ENCODE results near the gene RNF150.

RNF150 gene

DNA sequence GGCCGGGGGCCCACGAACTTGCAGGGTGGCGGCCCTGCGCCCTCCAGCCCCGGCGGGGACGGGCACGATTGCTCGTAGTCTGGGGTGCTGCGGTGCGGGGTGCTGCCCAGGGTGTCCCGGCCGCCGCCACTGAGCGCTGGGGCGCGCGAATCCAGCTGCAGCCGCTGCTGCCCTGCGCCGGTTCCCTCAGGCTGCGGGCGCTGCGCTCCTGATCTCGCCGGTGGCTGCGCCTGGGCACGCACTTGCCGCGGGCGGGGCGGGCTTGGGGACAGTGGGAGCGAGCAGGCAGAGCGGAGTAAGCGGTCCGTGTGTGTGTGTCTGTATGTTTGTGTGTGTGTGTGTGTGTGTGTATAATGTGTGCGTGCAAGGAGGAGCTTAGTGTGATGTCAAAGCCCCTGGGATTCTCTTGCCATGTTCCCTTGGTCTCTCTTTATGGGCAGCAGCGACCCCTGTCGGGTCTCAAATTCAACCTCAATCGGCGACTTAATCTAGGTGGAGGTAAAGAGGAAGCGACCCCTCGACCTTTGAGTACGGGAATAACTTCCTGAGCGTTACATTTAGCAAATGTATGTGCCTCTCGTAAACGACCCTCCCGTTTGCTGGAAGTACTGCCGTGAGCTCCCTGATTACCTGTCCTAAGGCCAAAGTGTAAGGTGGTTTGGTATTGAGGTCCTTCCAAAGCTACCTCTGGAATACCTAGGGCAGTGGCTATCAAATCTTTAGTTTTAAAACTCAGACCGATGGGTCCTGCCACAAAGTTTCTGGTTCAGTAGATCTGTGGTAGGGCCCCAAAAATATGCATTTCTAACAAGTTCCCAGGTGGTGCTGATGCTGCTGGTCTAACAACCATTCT lies at the start of gene RNF150:
TSS of gene RNF150 (minus strand) at position 324 of the 853 bp plus-strand sequence.
- DNase-seq (ENCODE audit: low read depth), result peak; percentile 89
- H3K4me3 ChIP-seq (ENCODE audit: low read length), result peak within 1 kb of the TSS; percentile 81
- TF ChIP-seq, protein P1, sequence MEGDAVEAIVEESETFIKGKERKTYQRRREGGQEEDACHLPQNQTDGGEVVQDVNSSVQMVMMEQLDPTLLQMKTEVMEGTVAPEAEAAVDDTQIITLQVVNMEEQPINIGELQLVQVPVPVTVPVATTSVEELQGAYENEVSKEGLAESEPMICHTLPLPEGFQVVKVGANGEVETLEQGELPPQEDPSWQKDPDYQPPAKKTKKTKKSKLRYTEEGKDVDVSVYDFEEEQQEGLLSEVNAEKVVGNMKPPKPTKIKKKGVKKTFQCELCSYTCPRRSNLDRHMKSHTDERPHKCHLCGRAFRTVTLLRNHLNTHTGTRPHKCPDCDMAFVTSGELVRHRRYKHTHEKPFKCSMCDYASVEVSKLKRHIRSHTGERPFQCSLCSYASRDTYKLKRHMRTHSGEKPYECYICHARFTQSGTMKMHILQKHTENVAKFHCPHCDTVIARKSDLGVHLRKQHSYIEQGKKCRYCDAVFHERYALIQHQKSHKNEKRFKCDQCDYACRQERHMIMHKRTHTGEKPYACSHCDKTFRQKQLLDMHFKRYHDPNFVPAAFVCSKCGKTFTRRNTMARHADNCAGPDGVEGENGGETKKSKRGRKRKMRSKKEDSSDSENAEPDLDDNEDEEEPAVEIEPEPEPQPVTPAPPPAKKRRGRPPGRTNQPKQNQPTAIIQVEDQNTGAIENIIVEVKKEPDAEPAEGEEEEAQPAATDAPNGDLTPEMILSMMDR (conservative IDR thresholded peaks at IDR 0.05; ENCODE audit: low read length), result peak; percentile 87

DNA sequence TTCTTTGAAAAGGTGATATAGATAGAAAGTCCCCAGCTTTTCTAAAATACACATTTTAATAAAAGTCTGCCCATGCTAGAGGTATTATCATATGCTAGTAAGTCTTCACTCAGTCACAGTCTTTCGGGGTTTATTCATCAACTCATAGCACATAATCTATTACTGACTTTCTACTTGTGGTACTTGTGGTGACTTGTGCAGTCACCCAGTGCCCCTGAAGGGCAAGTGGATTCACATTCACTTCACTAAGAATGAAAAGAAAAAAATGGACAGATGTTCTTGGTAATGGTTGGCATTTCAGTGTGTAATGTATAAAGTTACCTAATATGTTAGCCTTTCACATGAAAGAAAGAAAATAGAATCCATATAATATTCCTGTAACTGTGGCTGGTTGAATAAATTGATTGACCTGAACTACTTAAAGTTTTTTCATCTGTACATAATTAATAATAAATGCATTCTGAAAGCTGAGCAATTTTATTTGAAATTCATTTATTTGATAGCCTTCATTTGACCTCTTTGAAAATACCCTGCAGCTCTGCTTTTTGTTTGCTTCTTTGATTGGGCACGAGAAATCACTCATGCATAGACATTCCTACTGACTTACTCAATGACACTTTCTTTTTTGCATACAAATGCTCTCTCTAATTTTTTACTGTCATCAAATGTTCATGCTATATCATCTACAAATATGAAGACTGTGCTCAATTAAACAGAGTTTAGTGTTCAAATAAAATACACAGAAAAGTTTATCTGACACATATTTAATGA lies 47.9 kb upstream of the RNF150 start:
- DNase-seq (ENCODE audit: low read depth), result no peak
- TF ChIP-seq, protein P1 (conservative IDR thresholded peaks at IDR 0.05; ENCODE audit: low read length), result no peak
- no peak overlapping the region for H3K4me3 ChIP-seq (ENCODE audit: low read length)

DNA sequence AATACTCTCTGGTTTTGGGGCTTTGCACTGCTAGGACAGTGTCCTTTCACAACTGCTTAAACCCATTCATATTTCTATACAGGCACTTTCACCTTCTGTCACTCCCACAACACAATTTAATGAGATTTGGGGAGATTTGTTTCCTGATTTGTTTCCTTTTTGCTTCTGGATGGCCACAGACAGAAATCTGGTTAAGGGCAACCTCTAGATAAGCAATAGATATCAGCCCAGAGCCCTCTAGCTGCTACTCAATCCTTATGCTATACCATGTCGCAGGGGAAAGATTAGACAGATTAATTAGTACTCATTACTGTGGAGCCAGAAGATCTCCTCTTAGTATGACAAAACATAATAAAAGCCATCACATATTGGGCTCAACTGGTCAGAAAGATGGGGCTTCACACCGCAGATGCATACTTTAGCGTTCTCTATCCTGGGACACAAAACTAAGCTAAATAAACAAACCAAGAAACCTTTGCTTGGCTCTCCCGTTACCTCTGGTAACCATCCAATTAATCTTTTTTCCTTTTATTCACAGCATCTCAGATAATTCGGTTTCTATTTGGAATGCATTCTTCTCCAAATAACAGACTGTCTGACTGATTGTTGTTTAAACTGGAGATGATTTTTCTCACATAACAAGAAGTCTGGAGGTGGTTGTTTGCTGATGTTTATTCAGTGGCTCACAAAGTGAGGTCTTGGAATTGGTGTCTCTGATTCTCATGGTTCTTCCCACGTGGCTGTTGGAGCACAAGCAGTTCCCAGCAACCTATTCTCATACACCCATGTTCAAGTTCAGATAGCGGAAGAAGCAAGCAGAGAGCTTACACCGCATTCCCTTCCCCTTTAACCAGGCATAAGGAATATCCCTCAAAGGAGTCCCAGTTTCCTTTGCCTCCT lies 46.5 kb upstream of the RNF150 start:
- TF ChIP-seq, protein P1 (conservative IDR thresholded peaks at IDR 0.05; ENCODE audit: low read length), result no peak
- DNase-seq (ENCODE audit: low read depth), result no peak

DNA sequence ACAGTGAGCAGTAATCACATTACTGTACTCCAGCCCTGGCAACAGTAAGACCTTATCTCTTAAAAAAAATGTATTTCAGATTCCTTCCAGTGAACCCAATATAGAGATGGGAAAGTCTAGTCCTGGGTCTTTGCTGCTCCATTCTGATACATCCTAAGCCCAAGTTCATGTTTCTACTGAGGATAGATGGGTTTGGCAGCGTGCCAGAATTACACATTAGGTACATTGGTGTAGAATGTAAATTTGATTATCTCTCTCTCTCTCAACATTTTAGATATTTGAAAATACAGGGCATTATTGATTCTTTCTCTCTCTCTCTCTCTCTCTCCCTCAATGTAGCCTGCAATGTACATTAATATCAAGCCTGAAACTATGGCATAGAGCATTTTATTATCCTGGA lies 43.9 kb upstream of the RNF150 start:
- H3K4me3 ChIP-seq (ENCODE audit: low read length), result no peak overlapping the region
- no peak for DNase-seq (ENCODE audit: low read depth)
- TF ChIP-seq, protein P1 (conservative IDR thresholded peaks at IDR 0.05; ENCODE audit: low read length), result no peak

More for the DNA sequence above, 46.5 kb upstream of the RNF150 start:
- H3K4me3 ChIP-seq (ENCODE audit: low read length), result no peak overlapping the region

DNA sequence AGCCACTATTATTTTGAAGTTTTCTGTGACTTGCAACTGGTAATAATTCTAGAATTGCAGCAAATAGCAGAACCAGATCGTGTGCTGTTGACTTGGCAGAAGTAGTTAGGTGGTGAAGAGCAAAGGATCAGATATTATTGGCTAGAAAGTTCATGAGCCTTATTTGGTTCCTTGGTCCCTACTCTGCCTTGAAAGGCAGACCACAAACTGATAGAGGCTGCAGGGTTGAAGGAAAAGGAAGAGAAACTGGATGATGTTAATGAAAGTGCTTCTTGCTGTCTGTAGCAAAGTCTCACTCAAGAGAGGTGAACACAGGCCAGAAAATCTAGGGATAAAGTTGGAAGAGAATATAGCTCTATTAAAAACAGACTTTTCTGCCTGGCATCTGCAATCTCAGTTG lies 41.2 kb upstream of the RNF150 start:
- DNase-seq (ENCODE audit: low read depth), result no peak
- TF ChIP-seq, protein P1 (conservative IDR thresholded peaks at IDR 0.05; ENCODE audit: low read length), result no peak
- no peak overlapping the region for H3K4me3 ChIP-seq (ENCODE audit: low read length)

DNA sequence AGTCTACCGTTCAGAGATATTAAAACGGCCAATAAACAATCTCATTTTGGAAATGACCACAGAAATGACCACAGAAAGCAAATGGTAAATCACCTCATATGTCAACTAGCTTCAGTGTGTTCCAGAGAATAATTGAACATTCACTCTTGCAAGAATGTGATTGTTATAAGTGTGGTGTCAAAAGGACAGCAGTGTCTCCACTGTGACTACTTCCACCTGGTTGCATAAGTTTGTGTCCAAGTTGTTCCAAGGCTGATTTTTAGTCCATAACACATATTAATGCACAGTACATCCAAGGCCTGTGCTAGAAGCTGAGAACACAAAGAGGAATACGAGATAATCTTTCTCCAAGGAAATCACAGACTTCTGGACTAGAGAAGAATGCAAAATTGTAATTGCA lies 37.4 kb upstream of the RNF150 start:
- no peak for DNase-seq (ENCODE audit: low read depth)
- TF ChIP-seq, protein P1 (conservative IDR thresholded peaks at IDR 0.05; ENCODE audit: low read length), result no peak
- no peak overlapping the region for H3K4me3 ChIP-seq (ENCODE audit: low read length)

Measured in AG10803 (cell line).